AG04450 (cell line): ENCODE data around the gene SDR42E2. TPM values are rescaled to one million over a fixed set of nuclear protein-coding genes. Genes with fewer than 3 reads are reported as not detected.
"Not testable (repeated sequence)": the region's sequence is repeated elsewhere in the genome, so short reads cannot be mapped to it uniquely, and the experiment has no call there.

Source experiments
- CTCF ChIA-PET: fragments of 300-600, 350-600 bp; formaldehyde crosslinking; extraction: SDS; loops from one replicate; lab custom pipeline; 2022; ENCODE audit warnings: antibody characterized with exemption, inconsistent platforms; lab: Charles Lee
- POLR2A ChIA-PET: fragments of 350-600 bp; formaldehyde crosslinking; extraction: SDS; loops from one replicate; lab custom pipeline; 2021; ENCODE audit warnings: antibody characterized with exemption, inconsistent platforms; lab: Yijun Ruan, JAX
- DNase-seq: peaks from one replicate; pipeline ENCODE4 v3.0.0-alpha.2; 2011; ENCODE audit warnings: low read depth, low spot score
- H3K27ac ChIP-seq: one replicate; pipeline ENCODE4 v1.5.1; 2012; ENCODE audit warnings: low read depth, low read length, control low read depth
- H3K27me3 ChIP-seq: one replicate; pipeline ENCODE4 v1.6.0; 2012; ENCODE audit warnings: low read length; ENCODE audit not compliant: control insufficient read depth, insufficient read depth
- H3K4me3 ChIP-seq: 2 replicates; pipeline ENCODE4 v1.5.1; 2011; ENCODE audit warnings: mild to moderate bottlenecking, low read depth, low read length, control low read depth
- H3K9me3 ChIP-seq: 2 replicates; pipeline ENCODE4 v1.5.1; 2012; ENCODE audit warnings: low read length; ENCODE audit not compliant: control insufficient read depth, insufficient read depth
- polyA plus RNA-seq: library from polyadenylated mRNA; depleted of rRNA; stranded (reverse); fragments of >200 nt; gene quantifications from 2 replicates; pipeline ENCODE4 v1.2.3, GENCODE V29; 2011
- TF ChIP-seq, protein P1 (sequence below): IDR thresholded peaks from 2 replicates; pipeline ENCODE4 v1.5.1; 2011; ENCODE audit warnings: low read depth, low read length, control low read depth, inconsistent platforms

The SDR42E2 gene
- polyA plus RNA-seq, 1 experiment: not detected

DNA sequence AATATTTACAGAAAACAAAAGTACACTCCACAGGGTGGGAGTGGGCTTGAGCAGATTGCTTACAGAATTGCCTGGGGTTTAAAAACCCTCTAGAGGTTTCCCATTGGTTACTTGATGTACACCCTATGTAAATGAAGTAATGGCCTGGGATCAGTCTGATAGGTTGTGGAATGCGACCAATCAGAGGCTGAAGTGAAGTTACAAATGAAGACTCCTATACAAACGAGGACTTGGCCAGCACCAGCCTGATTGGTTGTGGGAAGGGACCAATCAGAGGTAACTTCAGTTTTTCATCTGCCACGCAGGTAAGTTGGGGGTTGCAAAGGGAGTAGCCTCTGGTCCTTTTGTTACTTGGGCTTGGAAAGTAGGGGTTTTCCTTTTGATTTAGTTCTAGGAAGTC, 52.6 kb downstream of the SDR42E2 start:
- Histone ChIP-seq H3K4me3 (no peak overlapping the region), H3K27ac (no peak overlapping the region), H3K9me3 (peaks cover 4% of the 10 kb centered on the region; the same call in 1 of the 2 replicates), H3K27me3 (no peaks in the 10 kb centered on the region)
- ChIA-PET POLR2A (no interaction called here), CTCF (no interaction called here)
- TF ChIP-seq, protein P1, sequence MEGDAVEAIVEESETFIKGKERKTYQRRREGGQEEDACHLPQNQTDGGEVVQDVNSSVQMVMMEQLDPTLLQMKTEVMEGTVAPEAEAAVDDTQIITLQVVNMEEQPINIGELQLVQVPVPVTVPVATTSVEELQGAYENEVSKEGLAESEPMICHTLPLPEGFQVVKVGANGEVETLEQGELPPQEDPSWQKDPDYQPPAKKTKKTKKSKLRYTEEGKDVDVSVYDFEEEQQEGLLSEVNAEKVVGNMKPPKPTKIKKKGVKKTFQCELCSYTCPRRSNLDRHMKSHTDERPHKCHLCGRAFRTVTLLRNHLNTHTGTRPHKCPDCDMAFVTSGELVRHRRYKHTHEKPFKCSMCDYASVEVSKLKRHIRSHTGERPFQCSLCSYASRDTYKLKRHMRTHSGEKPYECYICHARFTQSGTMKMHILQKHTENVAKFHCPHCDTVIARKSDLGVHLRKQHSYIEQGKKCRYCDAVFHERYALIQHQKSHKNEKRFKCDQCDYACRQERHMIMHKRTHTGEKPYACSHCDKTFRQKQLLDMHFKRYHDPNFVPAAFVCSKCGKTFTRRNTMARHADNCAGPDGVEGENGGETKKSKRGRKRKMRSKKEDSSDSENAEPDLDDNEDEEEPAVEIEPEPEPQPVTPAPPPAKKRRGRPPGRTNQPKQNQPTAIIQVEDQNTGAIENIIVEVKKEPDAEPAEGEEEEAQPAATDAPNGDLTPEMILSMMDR: no peak
- no peak for DNase-seq

DNA sequence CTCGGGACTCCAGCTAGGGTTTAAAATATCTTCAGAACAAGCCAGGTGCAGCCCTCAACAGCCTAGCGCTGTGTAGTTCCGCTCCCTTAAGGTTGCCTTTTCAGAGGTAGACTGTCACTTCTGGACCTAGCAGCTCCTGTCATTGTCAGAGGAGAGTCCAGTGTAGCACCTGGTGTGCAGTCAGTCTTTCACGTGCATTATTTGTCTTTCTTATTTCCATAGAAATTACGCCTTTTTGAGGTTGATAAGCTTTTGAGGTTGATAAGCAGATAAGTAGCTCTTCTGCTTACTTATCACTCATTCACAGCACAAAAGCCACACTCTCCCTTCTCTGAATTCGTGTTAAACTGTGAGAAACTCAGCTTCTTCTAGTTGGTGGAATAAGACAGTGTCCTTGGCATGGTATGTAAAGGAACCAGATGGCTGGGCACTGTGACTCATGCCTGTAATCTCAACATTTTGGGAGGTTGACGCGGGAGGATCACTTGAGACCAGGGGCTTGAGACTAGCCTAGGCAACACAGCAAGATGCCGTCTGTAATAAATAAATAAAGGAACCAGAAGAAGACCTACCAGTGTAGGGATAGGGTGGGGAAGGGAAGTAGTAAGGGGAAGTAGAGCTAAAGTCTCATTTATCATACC, 54.0 kb downstream of the SDR42E2 start:
- DNase-seq: no peak

DNA sequence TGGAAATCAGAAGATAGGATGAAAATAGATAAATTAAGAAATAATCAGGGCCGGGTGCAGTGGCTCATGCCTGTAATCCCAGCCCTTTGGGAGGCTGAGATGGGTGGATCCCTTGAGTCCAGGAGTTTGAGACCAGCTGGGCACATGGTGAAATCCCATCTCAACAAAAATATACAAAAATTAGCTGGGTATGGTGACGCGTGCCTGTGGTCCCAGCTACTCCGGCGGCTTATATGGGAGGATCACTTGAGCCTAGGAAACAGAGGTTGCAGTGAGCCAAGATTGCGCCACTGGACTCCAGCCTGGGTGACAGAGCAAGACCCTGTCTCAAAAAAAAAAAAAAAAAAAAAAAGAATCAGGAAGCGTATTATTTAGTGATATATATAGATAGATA, 54.5 kb downstream of the SDR42E2 start:
- DNase-seq, H3K4me3 ChIP-seq, POLR2A ChIA-PET, H3K9me3 ChIP-seq, H3K27ac ChIP-seq, H3K27me3 ChIP-seq: not testable (repeated sequence)
- CTCF ChIA-PET: interaction anchor here (0.7 to 1.8 kb wide), 4 partner anchors 11 to 139 kb away, joined by 4 to 8 read pairs (median 4); no protein-coding TSS in a partner anchor

More for the DNA sequence above, 54.0 kb downstream of the SDR42E2 start:
- H3K4me3 ChIP-seq: no peak overlapping the region
- ChIA-PET CTCF (interaction anchor here (0.7 to 1.8 kb wide), 5 partner anchors 10 to 138 kb away, joined by 3 to 8 read pairs (median 4); no protein-coding TSS in a partner anchor), POLR2A (interaction anchor here (1.0 kb wide), 1 partner anchor 10 kb away, joined by 5 read pairs; the partner anchor contains the start of gene EEF2K)
- no peaks in the 10 kb centered on the region for H3K27me3 ChIP-seq
- TF ChIP-seq, protein P1: no peak
- H3K27ac ChIP-seq: no peak overlapping the region
- H3K9me3 ChIP-seq: no peaks in the 10 kb centered on the region; the same call in 1 of the 2 replicates

DNA sequence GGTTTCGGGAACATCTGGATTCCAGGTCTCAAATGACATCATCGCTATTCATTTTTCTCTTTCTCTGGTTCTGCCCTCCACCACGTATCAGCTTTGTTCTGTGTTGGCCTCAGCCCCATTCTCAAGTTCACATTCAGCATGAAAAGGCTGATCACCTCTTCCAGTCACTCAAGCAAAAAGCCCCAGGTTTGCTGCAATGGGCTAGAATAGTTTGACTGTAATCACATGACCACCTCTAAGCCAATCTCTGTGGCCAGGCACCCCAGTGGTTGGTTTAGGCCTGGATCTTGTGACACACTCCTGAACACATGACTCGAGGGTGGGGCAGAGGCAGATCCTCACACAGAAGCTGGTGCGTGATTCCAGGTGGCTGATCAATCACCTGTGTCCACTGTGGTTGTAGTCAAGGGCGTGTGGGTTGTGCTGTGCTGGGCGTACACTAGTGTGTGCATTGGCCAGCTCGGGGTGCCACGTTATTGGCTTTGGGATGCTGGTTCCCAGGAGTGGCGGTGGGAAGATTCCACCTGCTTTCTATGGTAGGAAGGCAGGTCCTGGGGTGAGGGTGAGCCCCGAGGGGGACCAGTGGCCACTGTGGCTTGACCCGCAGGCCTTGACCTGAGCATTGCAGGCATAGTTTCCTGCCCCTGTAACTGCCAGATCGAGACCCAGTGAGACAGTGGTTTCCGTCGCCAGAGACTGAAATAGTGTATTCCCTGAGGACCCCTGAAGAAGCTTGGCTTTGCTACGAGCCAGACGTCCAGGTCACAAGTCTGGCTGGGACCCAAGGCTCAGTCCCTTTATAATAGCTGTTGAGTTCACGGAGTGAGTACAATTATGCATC, 55.8 kb downstream of the SDR42E2 start:
- ChIA-PET CTCF (no interaction called here), POLR2A (no interaction called here)
- no peak for DNase-seq
- TF ChIP-seq, protein P1: no peak
- no peaks in the 10 kb centered on the region for H3K27me3 ChIP-seq
- no peaks in the 10 kb centered on the region; the same call in 1 of the 2 replicates for H3K9me3 ChIP-seq
- H3K27ac ChIP-seq: peak overlapping the region; percentile 11
- no peak overlapping the region for H3K4me3 ChIP-seq

DNA sequence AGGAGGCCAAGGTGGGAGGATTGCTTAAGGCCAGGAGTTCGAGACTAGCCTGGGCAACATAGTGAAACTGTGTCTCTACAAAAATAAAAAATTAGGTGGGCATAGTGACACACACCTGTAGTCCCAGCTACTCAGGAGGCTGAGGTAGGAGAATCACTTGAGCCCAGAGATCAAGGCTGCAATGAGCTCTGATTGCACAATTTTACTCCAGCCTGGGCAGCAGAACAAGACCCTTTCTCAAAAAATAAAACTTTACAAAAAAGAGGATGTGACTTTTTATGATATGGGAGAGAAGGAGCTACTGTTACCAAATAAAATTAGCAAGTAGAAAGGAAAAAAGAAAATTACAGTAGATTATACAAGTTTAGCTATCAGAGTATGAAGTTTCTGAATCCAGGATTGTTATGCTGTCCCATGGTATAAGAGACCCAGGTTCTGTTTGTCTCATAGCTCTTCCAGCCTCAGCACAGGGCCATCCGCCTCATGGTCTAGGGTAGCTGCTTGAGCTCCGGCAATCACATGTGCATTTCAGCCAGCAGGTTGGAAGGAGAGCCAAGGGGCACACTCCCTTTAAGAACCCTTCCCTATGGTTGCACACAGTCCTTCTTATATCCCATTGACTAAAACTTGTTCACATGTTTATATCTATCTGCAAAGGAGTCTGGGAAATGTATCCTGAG, 57.2 kb downstream of the SDR42E2 start:
- CTCF ChIA-PET: interaction anchor here (0.9 to 1.4 kb wide), 2 partner anchors 13 to 31 kb away, joined by 4 read pairs; no protein-coding TSS in a partner anchor
- POLR2A ChIA-PET: interaction anchor here (0.7 kb wide), 1 partner anchor 54 kb away, joined by 3 read pairs; no protein-coding TSS in a partner anchor

More for the DNA sequence above, 57.2 kb downstream of the SDR42E2 start:
- H3K9me3 ChIP-seq: no peaks in the 10 kb centered on the region; the same call in 1 of the 2 replicates
- no peak for DNase-seq
- H3K27ac ChIP-seq: no peak overlapping the region
- no peak overlapping the region for H3K4me3 ChIP-seq
- H3K27me3 ChIP-seq: no peaks in the 10 kb centered on the region
- TF ChIP-seq, protein P1: no peak
